ENCODE data around the gene HUNK.

Gene HUNK

GRCh38 chr21:31959881-31960280, 87.1 kb downstream of the HUNK start:
- DNase-seq (ENCODE audit: low read depth): no peak

DNA sequence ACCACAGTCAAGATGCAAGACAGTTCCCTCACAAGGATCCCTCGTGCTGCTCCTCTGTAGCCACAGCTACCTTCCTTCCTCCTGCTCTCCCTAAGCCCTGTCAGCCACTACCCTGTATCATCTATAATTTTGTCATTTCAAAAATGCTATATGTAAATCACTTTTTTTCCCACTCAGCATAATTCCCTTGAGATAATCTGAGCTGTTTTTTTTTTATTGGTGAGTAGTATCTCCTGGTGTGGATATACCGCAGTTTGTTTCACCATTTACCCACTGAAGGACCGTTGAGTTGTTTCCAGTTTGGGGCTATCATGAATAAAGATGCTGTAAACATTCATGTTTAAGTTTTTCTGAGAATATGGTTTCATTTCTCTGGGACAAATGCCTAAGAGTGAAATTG, 88.2 kb downstream of the HUNK start:
- DNase-seq (ENCODE audit: low read depth): no peak

- DNase-seq (ENCODE audit: low read depth): no peak
These were observed 88.9 kb downstream of the HUNK start for GRCh38 chr21:31961704-31962103.

DNA sequence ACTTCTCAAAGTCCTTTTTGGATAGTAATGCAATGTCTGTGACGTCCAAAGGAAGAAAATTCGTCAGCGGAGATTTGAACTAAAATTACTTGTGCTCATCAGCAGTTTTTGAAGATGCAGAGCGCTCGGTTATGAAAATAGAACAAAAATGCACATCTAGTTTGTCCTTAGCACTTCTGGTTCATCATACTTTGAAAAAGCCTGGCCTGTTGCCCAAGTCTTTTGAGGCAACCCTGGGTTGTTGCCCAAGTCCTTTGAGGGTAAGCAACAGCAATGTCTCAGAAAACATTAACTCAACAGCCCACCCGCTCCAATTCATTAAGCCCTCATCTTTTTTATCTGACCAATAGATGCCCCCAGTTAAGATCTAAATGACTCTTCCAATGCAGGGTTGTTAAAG, 91.9 kb downstream of the HUNK start:
- DNase-seq (ENCODE audit: low read depth): no peak

- DNase-seq (ENCODE audit: low read depth): no peak
These were observed 94.5 kb downstream of the HUNK start for GRCh38 chr21:31967334-31967733.

GRCh38 chr21:31972622-31973021, 99.8 kb downstream of the HUNK start:
- no peak for DNase-seq (ENCODE audit: low read depth)

GRCh38 chr21:31973402-31973944, 100.7 kb downstream of the HUNK start:
- no peak for DNase-seq (ENCODE audit: low read depth)

- no peak for DNase-seq (ENCODE audit: low read depth)
These were observed 101.7 kb downstream of the HUNK start for GRCh38 chr21:31974454-31974985.

DNA sequence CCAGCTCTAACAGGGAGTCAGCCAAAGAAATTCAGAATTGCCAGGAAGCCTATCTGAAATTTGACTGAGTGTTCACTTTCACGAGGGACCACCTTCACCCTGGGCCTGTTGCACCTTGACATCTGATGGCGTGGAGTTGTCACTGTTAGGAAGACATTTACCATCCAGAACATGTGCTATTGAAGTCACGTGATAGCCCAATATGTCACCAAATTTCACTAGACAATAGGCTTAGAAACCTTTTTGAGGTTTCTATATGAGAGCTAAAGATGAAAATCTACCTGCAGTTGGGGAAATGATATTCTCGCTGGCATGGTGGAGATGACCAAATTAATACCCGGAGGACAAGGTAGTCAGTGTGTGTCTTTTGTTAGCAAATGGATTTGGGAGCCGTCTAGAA, 102.7 kb downstream of the HUNK start:
- no peak for DNase-seq (ENCODE audit: low read depth)

DNA sequence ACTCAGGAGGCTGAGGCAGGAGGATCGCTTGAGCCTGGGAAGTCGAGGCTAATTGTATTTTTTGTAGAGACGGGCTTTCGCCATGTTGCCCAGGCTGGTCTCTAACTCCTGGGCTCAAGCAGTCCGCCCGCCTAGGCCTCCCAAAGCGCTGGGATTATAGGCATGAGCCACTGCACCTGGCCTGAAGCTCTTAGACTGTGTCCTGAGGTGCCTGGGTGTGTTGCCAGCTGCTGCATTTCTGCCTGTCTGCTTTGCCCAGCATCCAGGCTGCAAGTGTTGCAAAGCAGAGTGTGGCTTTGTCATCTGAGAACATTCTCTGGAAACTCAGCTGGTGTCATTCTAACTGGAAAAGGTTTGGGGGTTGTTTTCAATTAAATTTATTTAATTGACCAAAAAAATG, 105.0 kb downstream of the HUNK start:
- DNase-seq (ENCODE audit: low read depth): no peak

DNA sequence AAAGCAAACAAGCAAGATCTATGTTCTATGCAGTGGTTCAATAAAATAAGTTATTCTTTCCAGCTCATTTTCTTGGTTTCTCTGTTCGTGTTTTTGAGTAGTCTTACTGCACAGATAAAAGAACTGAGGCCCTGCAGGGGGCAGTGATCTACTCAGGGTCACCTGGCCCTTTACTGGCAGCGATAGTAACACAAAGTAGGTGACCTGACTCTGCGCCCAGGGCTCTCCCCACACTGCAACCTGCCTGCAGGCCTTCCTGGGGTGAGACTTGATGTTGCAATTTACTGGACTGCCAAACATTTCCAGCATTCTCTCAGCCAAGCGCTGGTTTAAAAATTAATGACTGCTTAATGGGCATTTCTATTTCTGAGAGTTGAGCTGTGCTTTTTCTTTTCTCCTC, 110.3 kb downstream of the HUNK start:
- DNase-seq (ENCODE audit: low read depth): no peak

DNA sequence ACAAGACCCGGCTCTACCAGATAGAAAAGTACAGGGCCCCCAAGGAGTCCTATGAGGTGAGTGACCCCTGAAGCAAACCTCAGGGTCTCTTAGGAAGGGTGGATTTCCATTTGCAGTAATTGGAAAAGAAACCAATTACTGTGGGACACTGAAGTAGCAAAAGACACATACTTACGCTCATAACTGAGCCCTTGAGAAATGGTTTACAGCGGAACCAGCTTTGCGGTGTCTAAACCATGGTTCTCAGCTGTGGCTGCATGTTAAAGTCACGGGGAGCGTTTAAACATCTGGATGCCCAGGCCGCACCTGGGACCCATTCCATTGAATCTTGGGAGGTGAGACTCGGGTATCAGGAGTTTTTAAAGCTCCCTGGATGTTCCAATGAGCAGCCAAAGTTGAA, 110.7 kb downstream of the HUNK start:
- no peak for DNase-seq (ENCODE audit: low read depth)

GRCh38 chr21:31985398-31985797, 112.6 kb downstream of the HUNK start:
- DNase-seq (ENCODE audit: low read depth): no peak

GRCh38 chr21:31986035-31986856, 113.4 kb downstream of the HUNK start:
- DNase-seq (ENCODE audit: low read depth): no peak

GRCh38 chr21:31987696-31988095, 114.9 kb downstream of the HUNK start:
- no peak for DNase-seq (ENCODE audit: low read depth)

GRCh38 chr21:31988492-31989290, 115.9 kb downstream of the HUNK start:
- no peak for DNase-seq (ENCODE audit: low read depth)

DNA sequence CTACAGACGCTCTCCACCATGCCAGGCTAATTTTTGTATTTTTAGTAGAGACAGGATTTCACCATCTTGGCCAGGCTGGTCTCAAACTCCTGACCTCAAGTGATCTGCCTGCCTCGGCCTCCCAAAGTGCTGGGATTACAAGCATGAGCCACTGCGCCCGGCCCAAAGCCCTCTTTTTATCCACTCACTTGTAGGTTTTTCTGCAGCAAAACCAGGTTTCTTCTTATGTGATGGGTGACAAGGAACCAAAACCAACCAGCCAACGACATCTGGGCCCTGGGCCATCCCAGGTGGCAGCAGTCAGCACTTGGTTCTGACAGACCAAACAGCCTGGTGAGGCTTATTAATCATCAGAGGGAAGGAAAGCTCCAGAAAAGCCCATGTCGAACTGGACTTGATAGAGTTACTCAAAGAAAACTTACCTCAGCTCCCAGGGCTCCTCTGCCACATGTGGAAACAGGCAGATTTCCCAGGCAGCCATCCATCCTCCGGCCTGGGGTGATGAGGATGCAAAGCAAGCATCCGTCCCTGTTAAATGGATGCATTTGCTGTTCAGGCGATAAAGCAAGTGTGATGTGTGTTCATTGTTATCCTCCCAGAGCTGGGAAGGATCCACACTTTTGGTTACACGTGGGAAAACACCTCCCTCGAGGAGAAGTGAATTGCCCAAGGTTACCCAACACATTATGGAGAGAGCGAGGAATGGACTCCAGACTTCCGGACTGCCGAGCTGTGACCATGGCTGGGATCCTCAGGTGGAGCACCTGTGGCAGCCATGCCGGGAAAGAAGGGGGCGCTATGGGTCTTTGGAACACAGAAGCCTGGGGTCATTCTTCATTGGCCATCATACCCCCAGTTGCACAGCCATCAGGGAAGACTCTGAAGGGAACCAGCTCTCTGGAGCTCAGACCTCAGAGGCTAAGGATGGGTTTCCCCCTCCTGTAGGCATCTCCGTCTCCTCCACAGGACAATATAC, 118.8 kb downstream of the HUNK start:
- no peak for DNase-seq (ENCODE audit: low read depth)

DNA sequence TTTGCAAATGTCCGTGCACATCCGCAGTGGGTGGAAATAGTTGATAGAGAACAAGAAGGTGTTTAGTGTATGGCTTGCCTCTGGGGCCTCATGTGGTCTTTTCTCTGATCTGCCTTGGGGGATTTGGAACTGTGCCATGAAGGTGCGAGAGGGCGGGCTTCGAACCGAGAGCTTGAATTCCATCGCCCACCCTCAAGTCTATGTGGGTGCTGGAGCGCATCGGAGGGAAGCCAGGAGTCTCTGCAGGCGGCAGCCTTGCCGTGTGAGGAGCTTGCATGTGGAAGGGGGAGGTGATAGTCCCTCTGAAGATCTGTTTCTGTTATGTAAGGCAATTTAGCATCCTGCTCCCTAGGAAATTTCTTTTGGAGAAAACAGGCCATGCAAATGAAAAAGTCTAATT, 119.6 kb downstream of the HUNK start:
- DNase-seq (ENCODE audit: low read depth): no peak

- no peak for DNase-seq (ENCODE audit: low read depth)
These were observed 121.3 kb downstream of the HUNK start for GRCh38 chr21:31993826-31994825.

DNA sequence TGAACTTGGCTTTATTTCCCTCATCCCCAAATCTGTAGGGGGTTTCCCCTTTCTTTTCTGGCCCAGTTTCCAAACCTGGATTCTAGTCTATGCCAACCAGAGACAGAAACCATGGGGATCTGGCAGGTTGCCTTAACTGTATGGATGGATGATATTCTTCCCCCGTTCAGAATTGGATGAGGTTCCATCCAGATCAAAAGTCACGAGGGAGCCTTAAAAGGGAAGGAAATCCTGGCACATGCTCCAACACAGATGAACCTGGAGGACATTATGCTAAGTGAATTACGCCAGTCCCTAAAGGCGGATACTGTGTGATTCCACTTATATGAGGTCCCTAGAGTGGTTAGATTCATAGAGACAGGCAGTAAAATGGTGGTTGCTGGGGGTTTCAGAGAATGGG, 124.4 kb downstream of the HUNK start:
- DNase-seq (ENCODE audit: low read depth): no peak

Measured in stimulated activated CD8-positive, alpha-beta memory T cell treated with anti-CD3 and anti-CD28 coated beads, Interleukin-4, amount 100 ng/mL, for 24 hours (primary cell).